Common myeloid progenitor, CD34-positive (primary cell): ENCODE data around the gene SLC23A1.
A peak's percentile ranks its signal among the peaks of the same experiment; 100 is the strongest.

Experiments used
- CTCF ChIA-PET: fragments of 350-600 bp; sonication (Branson Sonifier 250); formaldehyde crosslinking; loops from one replicate; lab custom pipeline; 2021; ENCODE audit warnings: antibody characterized with exemption; lab: Charles Lee
- POLR2A ChIA-PET: fragments of 350-600 bp; sonication (Branson Sonifier 250); formaldehyde crosslinking; loops from one replicate; lab custom pipeline; 2021; ENCODE audit warnings: antibody characterized with exemption; lab: Charles Lee
- DNase-seq, 3 donors: peaks; one replicate each; pipeline versions ENCODE4 v3.0.0 to v3.0.0-alpha.2; 2013
- H3K27ac ChIP-seq, 2 experiments: 1 replicate in 1 of 2; 2 replicates in 1 of 2; pipeline ENCODE4 v1.7.0; 2013; ENCODE audit warnings: inconsistent platforms in 2 of 2, low read length in 2 of 2, mild to moderate bottlenecking in 2 of 2, low read depth in 1 of 2, moderate library complexity in 1 of 2; ENCODE audit not compliant: severe bottlenecking in 2 of 2, insufficient read depth in 1 of 2, poor library complexity in 1 of 2
- H3K27me3 ChIP-seq, 5 experiments: replicated peaks in 2 of 5; 1 replicate in 3 of 5; 2 replicates in 2 of 5; pipeline versions ENCODE4 v1.6.1 to v1.7.0; 2013; ENCODE audit warnings: low read length in 4 of 5, mild to moderate bottlenecking in 2 of 5, moderate library complexity in 2 of 5, inconsistent platforms in 1 of 5; ENCODE audit not compliant: insufficient read depth in 5 of 5, control insufficient read depth in 4 of 5
- H3K36me3 ChIP-seq, 4 experiments: 1 replicate in 2 of 4; 2 replicates in 2 of 4; pipeline versions ENCODE4 v1.6.1 to v1.7.0; 2013; ENCODE audit warnings: low read length in 3 of 4, control low read depth in 1 of 4, mild to moderate bottlenecking in 1 of 4; ENCODE audit not compliant: control insufficient read depth in 4 of 4, insufficient read depth in 4 of 4
- H3K4me1 ChIP-seq, 4 experiments: 1 replicate in 3 of 4; 2 replicates in 1 of 4; pipeline versions ENCODE4 v1.6.1 to v1.7.1; 2013; ENCODE audit warnings: low read length in 3 of 4, mild to moderate bottlenecking in 3 of 4, control low read depth in 1 of 4, inconsistent platforms in 1 of 4, moderate library complexity in 1 of 4; ENCODE audit not compliant: control insufficient read depth in 4 of 4, insufficient read depth in 4 of 4; ENCODE audit errors: control extremely low read depth in 1 of 4
- H3K4me3 ChIP-seq, 7 experiments: 1 replicate in 4 of 7; 2 replicates in 3 of 7; pipeline versions ENCODE4 v1.5.1 to v1.7.0; 2013; ENCODE audit warnings: mild to moderate bottlenecking in 7 of 7, low read length in 6 of 7, moderate library complexity in 6 of 7, inconsistent platforms in 2 of 7, low read depth in 2 of 7, control low read depth in 1 of 7; ENCODE audit not compliant: insufficient read depth in 4 of 7, control insufficient read depth in 1 of 7; ENCODE audit errors: extremely low read depth in 1 of 7
- H3K9me3 ChIP-seq, 5 experiments: 1 replicate in 4 of 5; 2 replicates in 1 of 5; pipeline versions ENCODE4 v1.6.1 to v1.7.1; 2013; ENCODE audit warnings: low read length in 4 of 5, mild to moderate bottlenecking in 2 of 5, inconsistent platforms in 1 of 5, low read depth in 1 of 5, moderate library complexity in 1 of 5; ENCODE audit not compliant: control insufficient read depth in 4 of 5, insufficient read depth in 2 of 5; ENCODE audit errors: control extremely low read depth in 1 of 5
- WGBS: methylation state at CpG from one replicate; pipeline ENCODE4 v1.1.5; 2013; ENCODE audit not compliant: insufficient coverage; 5-methylcytosine and 5-hydroxymethylcytosine counted together

The SLC23A1 gene

GRCh38 chr5:139344177-139344576 lies 38.9 kb downstream of the SLC23A1 start:
- CTCF ChIA-PET, result interaction anchor here (0.7 to 1.1 kb wide), 4 partner anchors 9 to 47 kb away, joined by 3 to 5 read pairs (median 3); no protein-coding TSS in a partner anchor
- 100% methylated on average over 2 of the region's 2 CpGs for WGBS

GRCh38 chr5:139343476-139343875 lies 39.6 kb downstream of the SLC23A1 start:
- POLR2A ChIA-PET, result interaction anchor here (0.9 to 1.0 kb wide), 2 partner anchors 9 to 48 kb away, joined by 3 to 5 read pairs; no protein-coding TSS in a partner anchor
- Histone ChIP-seq H3K4me3 (peak overlapping the region in 6 of 7 experiments; percentile 86 to 97 (median 94)), H3K36me3 (peaks cover 3 to 18% (median 5%) of the 10 kb centered on the region in 4 experiments), H3K27ac (peak overlapping the region in 1 of 2 experiments; percentile 25), H3K9me3 (no peaks in the 10 kb centered on the region), H3K27me3 (no peaks in the 10 kb centered on the region), H3K4me1 (peaks cover 11 to 33% (median 25%) of the 10 kb centered on the region in 4 experiments)
- CTCF ChIA-PET, result interaction anchor here (1.0 to 1.1 kb wide), 3 partner anchors 10 to 48 kb away, joined by 3 to 5 read pairs (median 3); no protein-coding TSS in a partner anchor
- no peak for DNase-seq
- WGBS, result 95% methylated on average over 8 of the region's 9 CpGs

More at GRCh38 chr5:139344177-139344576, 38.9 kb downstream of the SLC23A1 start:
- DNase-seq, result no peak
- Histone ChIP-seq H3K36me3 (peaks cover 3 to 18% (median 5%) of the 10 kb centered on the region in 4 experiments), H3K27ac (no peak overlapping the region), H3K4me3 (peak overlapping the region in 4 of 7 experiments; percentile 19 to 97 (median 66)), H3K9me3 (no peaks in the 10 kb centered on the region), H3K27me3 (no peaks in the 10 kb centered on the region), H3K4me1 (peaks cover 11 to 33% (median 25%) of the 10 kb centered on the region in 4 experiments)
- POLR2A ChIA-PET, result interaction anchor here (0.9 to 1.0 kb wide), 2 partner anchors 9 to 47 kb away, joined by 3 to 5 read pairs; no protein-coding TSS in a partner anchor

GRCh38 chr5:139342423-139342723 lies 40.7 kb downstream of the SLC23A1 start:
- H3K36me3 ChIP-seq, result peaks cover 1 to 16% (median 4%) of the 10 kb centered on the region in 4 experiments
- H3K27ac ChIP-seq, result peak overlapping the region; percentile 98 to 99
- CTCF ChIA-PET, result interaction anchor here (0.6 to 2.3 kb wide), 21 partner anchors 8 to 213 kb away, joined by 3 to 11 read pairs (median 4); partner anchors contain the start of genes MATR3, MZB1 and PROB1
- POLR2A ChIA-PET, result interaction anchor here (0.6 to 2.1 kb wide), 11 partner anchors 9 to 201 kb away, joined by 3 to 13 read pairs (median 4); partner anchors contain the start of genes MATR3 and MZB1
- under 1% methylated on average over 15 of the region's 16 CpGs for WGBS
- no peaks in the 10 kb centered on the region for H3K27me3 ChIP-seq
- no peak for DNase-seq
- peaks cover 11 to 33% (median 25%) of the 10 kb centered on the region in 4 experiments for H3K4me1 ChIP-seq
- H3K4me3 ChIP-seq, result peak overlapping the region; percentile 72 to 97 (median 94)
- no peaks in the 10 kb centered on the region for H3K9me3 ChIP-seq

- Histone ChIP-seq H3K4me1 (peaks cover 11 to 33% (median 25%) of the 10 kb centered on the region in 4 experiments), H3K27me3 (no peaks in the 10 kb centered on the region), H3K9me3 (no peaks in the 10 kb centered on the region), H3K4me3 (peak within 1 kb of the TSS; percentile 72 to 97 (median 94)), H3K27ac (peak within 1 kb of the TSS; percentile 98 to 99), H3K36me3 (peaks cover 0 to 13% (median 3%) of the 10 kb centered on the region in 4 experiments)
- CTCF ChIA-PET, result interaction anchor here (0.6 to 2.3 kb wide), 23 partner anchors 8 to 214 kb away, joined by 3 to 11 read pairs (median 4); partner anchors contain the start of genes MATR3, MZB1 and PROB1
- peak; percentile 98 to 99 (median 99) for DNase-seq
- under 1% methylated on average over 64 of the region's 66 CpGs for WGBS
- POLR2A ChIA-PET, result interaction anchor here (0.6 to 2.1 kb wide), 16 partner anchors 8 to 201 kb away, joined by 3 to 13 read pairs (median 4); partner anchors contain the start of genes MATR3 and MZB1
Measured at GRCh38 chr5:139341689-139342422, 41.2 kb downstream of the SLC23A1 start, which contains the start of gene PAIP2. Gene PAIP2 (plus strand): TSS chr5:139341854. CDS start chr5:139363785, 21,931 bp downstream.

GRCh38 chr5:139341187-139341688 lies 41.9 kb downstream of the SLC23A1 start:
- peak overlapping the region in 1 of 2 experiments; percentile 99 for H3K27ac ChIP-seq
- POLR2A ChIA-PET, result interaction anchor here (0.8 to 2.1 kb wide), 12 partner anchors 8 to 61 kb away, joined by 3 to 13 read pairs (median 4); partner anchors contain the start of genes MATR3 and MZB1
- DNase-seq, result no peak
- no peaks in the 10 kb centered on the region for H3K9me3 ChIP-seq
- WGBS, result 4% methylated on average over 15 of the region's 17 CpGs
- peaks cover 0 to 8% (median under 1%) of the 10 kb centered on the region in 4 experiments for H3K36me3 ChIP-seq
- H3K27me3 ChIP-seq, result no peaks in the 10 kb centered on the region
- peak overlapping the region; percentile 72 to 97 (median 94) for H3K4me3 ChIP-seq
- CTCF ChIA-PET, result interaction anchor here (0.6 to 2.3 kb wide), 19 partner anchors 9 to 52 kb away, joined by 3 to 11 read pairs (median 4); partner anchors contain the start of gene MATR3
- H3K4me1 ChIP-seq, result peaks cover 11 to 33% (median 25%) of the 10 kb centered on the region in 4 experiments

- WGBS, result no CpG with 5 or more reads among the region's 2 CpGs
- ChIA-PET CTCF (interaction anchor here (0.9 to 1.8 kb wide), 5 partner anchors 17 to 64 kb away, joined by 3 to 5 read pairs (median 4); partner anchors contain the start of gene SPATA24), POLR2A (interaction anchor here (1.9 kb wide), 1 partner anchor 8 kb away, joined by 6 read pairs; no protein-coding TSS in a partner anchor)
- no peaks in the 10 kb centered on the region for H3K9me3 ChIP-seq
- no peak overlapping the region for H3K4me3 ChIP-seq
- no peak for DNase-seq
- peaks cover 11 to 33% (median 25%) of the 10 kb centered on the region in 4 experiments for H3K4me1 ChIP-seq
- H3K27ac ChIP-seq, result no peak overlapping the region
- H3K27me3 ChIP-seq, result no peaks in the 10 kb centered on the region
- peaks cover 0 to 6% (median 0%) of the 10 kb centered on the region in 4 experiments for H3K36me3 ChIP-seq
Measured at GRCh38 chr5:139340051-139340450, 43.0 kb downstream of the SLC23A1 start.
